GM12873 (cell line): ENCODE results near the gene CDC14B.

Source experiments
- TF ChIP-seq, protein P1 (sequence below): IDR thresholded peaks from 2 replicates; pipeline ENCODE4 v1.5.1; 2012; ENCODE audit warnings: low read depth, mild to moderate bottlenecking, moderate library complexity, low read length, control low read depth; ENCODE audit not compliant: insufficient read depth; ENCODE audit errors: missing control alignments

The CDC14B gene

DNA sequence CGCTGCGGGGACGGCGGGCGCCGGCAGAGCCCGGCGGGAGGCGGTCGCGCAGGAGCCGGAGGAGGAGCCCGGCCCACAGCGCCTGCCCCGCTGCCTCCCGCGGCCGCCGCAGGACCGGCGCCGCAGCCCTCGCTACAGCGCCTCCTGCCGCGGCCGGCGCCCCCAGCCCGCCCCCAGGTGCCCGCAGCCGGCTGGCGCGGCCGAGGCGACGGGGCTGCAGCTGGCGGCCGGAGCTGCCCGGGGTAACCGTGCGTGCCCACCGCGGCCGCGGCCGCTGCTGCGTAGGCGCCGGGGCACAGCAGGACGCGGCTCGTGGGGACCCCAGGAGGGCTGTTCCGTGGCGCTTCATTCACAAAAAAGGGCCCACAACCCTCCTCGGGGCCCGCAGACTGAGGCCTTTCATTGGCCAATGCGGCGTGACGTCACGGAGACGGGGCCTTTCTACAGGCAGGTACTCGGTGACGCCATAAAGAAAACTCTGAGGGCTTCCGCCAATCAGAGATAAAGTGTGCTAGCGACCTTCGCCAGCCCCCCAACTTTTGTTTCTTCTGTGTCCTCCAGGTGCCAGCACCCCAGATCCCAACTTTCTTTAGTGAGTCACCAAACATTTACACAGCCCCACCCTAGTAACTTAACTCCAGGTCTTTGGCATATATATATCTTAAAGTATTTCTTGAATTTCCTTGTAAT, at the start of gene CDC14B:
TSS of gene CDC14B (minus strand) at position 353 of the 690 bp plus-strand sequence. CDS start 465 bp downstream, outside the sequence.
- TF ChIP-seq, protein P1, sequence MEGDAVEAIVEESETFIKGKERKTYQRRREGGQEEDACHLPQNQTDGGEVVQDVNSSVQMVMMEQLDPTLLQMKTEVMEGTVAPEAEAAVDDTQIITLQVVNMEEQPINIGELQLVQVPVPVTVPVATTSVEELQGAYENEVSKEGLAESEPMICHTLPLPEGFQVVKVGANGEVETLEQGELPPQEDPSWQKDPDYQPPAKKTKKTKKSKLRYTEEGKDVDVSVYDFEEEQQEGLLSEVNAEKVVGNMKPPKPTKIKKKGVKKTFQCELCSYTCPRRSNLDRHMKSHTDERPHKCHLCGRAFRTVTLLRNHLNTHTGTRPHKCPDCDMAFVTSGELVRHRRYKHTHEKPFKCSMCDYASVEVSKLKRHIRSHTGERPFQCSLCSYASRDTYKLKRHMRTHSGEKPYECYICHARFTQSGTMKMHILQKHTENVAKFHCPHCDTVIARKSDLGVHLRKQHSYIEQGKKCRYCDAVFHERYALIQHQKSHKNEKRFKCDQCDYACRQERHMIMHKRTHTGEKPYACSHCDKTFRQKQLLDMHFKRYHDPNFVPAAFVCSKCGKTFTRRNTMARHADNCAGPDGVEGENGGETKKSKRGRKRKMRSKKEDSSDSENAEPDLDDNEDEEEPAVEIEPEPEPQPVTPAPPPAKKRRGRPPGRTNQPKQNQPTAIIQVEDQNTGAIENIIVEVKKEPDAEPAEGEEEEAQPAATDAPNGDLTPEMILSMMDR: no peak

DNA sequence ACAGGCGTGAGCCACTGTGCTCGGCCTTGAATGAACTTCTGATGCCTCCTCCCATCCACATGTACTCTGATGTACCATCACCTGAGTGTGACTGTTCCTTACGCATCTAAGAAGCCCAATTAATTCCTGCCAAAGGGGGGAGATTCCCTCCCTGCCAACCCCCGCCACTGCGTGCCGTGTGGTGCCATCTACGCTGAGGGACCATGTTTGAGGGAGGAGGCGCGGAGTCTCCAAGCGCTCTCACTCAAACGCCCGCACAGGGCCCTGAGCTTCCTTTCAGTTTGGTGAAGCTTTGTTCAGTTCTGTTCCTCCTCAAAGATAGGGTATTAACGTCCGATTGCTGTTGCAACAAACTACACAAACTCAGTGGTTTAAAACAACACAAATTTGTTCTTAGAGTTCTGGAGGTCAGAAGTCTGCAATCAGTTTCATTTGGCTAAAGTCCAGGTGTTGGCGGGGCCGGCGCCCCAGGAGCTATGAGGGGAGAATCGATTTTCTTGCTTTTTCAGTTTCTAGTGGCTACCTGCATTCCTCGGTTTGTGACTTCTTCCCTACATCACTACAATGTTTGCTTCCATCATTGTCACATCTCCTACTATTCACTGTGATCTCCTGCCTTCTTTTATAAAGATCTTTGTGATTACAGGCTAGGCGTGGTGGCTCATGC, 49.4 kb upstream of the CDC14B start:
- TF ChIP-seq, protein P1: no peak

DNA sequence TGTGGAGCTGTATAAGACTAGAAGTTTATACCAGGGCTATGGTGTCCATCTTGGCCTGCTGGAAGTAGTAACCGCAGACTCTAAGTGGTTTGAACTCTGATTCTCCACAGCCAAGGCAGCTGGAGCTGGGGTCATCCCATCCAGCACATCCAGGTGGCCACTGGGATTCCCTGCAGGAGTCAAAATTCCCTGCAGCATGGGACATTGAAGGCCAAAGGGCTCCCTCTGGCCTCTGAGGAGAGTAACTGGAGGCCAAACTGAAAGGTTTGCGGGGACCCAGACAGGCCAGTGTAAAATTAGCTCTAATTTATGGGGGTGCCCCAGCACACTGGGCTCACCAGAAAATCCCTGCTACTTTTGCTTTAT, 47.7 kb upstream of the CDC14B start:
- TF ChIP-seq, protein P1: no peak

DNA sequence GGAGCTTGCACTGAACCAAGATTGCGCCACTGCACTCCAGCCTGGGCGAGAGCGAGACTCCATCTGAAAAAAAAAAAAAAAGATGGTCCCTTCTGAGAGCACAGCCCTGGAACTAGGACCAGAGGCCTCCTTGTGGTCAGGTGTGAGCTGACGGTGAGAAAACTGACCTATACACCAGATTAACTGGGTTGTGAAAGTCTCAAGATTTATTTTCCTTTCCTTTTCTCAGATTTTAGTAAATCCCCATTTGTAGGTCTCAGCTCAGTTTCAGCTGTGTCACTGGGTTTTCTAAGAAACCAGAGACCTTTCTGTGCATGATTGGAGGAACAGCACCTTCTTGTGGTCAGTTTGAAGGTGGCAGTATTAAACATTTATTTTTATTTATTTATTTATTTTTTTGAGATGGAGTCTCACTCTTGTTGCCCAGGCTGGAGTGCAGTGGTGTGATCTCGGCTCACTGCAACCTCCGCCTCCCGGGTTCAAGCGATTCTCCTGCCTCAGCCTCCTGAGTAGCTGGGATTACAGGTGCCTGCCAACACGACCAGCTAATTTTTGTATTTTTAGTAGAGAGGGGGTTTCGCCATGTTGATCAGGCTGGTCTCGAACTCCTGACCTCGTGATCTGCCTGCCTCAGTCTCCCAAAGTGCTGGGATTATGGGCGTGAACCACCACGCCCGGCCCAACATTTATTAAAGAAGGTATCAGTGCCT, 47.2 kb upstream of the CDC14B start:
- TF ChIP-seq, protein P1: peak; percentile 59

DNA sequence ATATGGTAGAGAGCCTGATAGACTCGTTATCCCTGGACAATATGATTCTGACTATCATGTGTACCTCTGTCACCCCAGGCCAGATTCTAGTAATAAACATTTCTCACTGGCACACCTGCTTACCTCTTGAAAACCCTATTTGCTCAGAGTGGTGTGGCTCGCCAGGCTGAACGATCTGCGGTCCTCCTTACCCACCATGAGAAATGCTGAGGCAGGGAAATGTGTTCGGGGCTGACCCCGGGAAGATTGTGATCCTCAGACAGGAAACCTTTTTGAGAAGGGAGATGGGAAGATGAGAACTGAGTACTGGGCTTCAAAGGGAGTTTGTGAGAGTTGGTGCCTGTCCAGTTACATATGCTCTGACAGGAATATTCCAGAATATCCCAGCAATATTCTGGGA, 46.1 kb upstream of the CDC14B start:
- TF ChIP-seq, protein P1: no peak

DNA sequence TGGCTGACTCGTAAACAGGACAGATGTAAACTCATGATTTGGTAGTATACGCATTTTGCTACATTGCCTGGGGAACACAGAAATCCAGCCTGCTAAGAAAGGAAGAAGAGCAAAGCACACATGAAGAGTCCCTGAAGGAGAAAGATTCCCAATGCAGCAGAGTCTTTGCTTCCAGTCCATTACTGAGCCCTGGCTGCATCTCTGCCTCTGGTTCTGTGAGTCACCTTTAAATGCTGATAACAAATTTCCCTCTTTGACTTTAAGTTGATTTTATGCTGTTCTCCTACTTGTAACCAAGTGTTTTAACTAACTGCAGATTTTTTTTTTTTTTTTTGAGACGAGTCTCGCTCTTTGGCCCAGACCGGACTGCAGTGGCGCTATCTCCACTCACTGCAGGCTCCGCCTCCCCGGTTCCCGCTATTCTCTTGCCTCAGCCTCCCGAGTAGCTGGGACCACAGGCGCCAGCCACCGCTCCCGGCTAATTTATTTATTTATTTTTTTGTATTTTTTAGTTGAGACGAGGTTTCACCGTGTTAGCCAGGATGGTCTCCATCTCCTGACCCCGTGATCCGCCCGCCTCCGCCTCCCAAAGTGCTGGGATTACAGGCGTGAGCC, 44.0 kb upstream of the CDC14B start:
- TF ChIP-seq, protein P1: no peak

DNA sequence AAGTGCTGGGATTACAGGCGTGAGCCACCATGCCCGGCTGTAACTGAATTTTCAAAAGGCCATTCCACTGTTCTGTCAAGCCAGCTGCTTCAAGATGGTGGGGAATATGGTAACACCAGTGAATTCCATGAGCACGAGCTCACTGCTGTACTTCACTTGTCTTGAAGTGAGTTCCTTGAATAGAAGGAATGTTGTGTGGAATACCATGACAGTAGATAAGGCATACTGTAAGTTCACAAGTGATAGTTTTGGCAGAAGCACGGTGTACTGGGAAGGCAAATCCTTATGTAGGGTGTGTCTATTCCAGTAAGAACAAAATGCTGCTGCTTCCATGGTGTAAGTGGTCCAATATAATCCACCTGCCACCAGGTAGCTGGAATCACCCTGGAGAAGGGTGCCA, 42.1 kb upstream of the CDC14B start:
- TF ChIP-seq, protein P1: no peak
